ENCODE results near the gene FER.
"Not testable (repeated sequence)": the region's sequence is repeated elsewhere in the genome, so short reads cannot be mapped to it uniquely, and the experiment has no call there.

The FER gene

GRCh38 chr5:109049565-109049964 is 301.9 kb downstream of the FER start:
- DNase-seq, result no peak

DNA sequence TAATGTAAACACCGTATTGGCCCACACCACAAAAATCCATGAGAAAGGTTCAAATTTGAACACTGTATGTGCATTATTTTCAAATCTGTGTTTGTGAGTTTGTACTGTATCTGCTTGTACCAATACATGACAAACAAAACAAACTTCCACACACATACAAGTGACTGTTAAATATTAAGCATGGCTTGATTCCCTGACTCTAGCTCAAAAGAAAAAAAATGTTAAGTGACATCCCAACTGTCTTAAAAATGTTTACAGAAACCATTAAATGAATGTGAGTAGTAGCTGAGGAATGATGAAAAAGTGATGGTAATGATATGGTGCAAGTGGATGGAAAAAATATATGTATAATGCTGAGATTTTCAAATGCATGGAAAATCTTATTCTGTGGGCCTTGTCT is 302.6 kb downstream of the FER start:
- not testable (repeated sequence) for DNase-seq

DNA sequence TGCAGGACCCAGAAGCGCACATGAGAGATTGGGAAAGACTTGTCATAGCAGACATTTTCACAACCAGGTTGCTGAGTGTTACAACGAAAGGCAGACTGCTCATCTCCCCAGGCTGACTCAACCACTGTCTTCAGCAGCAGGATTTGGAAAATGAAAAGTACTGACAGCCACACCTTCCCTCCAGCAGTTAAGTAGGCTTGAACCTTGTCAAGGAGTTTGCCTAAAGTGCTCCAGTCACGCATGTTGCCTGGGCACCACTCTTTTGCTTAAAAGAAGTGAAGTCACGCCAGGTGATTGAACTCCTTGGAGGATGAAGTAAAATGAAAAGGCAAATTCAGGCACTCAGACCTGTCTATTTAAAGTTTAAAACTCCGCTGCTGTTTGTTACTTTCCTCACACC is 304.5 kb downstream of the FER start:
- DNase-seq, result not testable (repeated sequence)

- no peak for DNase-seq
Observed at GRCh38 chr5:109053995-109054417, 306.3 kb downstream of the FER start.

GRCh38 chr5:109060378-109061025 is 312.8 kb downstream of the FER start:
- no peak for DNase-seq

- no peak for DNase-seq
Observed at GRCh38 chr5:109062664-109063063, 315.0 kb downstream of the FER start.

DNA sequence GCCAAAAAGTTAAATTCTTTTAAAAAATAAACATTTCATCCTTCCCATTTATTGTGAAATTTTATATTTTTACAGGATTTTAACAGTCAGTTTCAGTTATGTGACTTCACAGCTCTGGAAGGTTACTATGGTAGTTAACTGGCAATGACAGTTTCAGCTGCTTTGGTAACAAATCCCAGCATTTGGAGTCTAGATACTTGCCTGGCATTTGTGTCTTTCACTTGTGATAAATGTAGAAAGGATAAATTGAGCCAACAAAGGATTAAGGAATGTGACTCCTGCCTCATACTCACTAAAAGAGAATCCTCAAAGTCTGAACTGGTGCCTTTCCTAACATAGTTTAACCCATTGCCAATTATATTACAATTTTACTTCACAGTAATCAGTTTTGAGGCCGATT is 315.5 kb downstream of the FER start:
- no peak for DNase-seq

DNA sequence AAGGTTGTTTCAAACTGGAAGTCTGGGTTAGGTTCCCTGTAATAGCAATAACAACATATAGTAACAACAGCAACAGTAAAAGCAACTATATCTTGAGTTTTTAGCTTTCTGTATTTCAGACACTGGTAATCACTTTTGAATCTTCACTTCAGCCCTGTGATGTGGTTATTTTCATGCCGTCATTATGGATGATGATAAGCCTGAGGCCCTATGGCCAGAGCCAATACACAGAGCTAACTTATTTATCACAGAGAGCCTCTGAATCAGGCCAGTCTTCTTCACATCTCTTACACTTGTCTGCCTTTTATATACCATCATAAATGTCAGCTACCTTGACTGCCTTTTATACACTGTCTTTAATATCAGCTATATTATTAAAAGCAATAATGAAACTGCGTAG is 329.0 kb downstream of the FER start:
- no peak for DNase-seq

DNA sequence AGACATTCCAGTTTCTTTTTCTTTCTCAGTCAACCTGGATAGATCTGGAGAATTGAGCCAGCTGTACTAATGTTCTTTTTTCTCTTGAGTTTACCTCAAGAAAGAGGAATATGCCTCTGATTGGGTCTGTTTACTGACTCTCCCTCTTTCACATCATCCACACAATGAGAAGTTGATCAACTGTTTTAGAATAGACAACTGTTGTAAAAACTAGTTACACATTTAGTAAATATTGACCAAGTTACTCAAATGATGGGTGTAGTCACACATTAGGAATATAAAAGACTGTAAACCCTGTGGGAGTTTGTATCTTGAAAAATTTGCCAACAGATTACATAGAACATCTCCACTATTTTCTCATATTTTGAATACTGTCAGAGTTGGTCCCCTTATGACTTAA is 330.8 kb downstream of the FER start:
- DNase-seq, result no peak

- DNase-seq, result no peak
Observed at GRCh38 chr5:109080481-109080880, 332.8 kb downstream of the FER start.

- no peak for DNase-seq
Observed at GRCh38 chr5:109080896-109081295, 333.2 kb downstream of the FER start.

GRCh38 chr5:109083937-109084336 is 336.2 kb downstream of the FER start:
- DNase-seq, result no peak

DNA sequence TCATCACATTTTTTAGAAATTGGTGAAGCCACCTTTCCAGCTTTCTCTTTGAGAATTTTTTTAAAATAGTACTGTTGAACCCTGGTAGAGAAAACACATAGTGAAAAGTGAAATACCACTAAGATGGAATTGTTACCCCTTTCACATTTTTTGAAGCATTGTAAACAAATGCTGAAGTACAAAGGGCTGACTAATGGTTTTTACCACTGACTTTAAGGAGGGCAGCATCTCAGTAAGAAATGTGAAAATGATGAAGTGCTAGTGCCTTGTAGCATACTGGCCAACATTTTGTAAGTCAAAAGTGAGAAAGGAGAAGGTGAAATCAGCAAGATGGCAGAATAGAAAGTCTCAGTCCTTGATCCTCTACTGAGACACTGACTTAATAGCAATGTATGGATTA is 341.5 kb downstream of the FER start:
- no peak for DNase-seq

- DNase-seq, result no peak
Observed at GRCh38 chr5:109099081-109099480, 351.4 kb downstream of the FER start.

GRCh38 chr5:109100971-109101370 is 353.3 kb downstream of the FER start:
- DNase-seq, result no peak

GRCh38 chr5:109102096-109102690 is 354.5 kb downstream of the FER start:
- no peak for DNase-seq

DNA sequence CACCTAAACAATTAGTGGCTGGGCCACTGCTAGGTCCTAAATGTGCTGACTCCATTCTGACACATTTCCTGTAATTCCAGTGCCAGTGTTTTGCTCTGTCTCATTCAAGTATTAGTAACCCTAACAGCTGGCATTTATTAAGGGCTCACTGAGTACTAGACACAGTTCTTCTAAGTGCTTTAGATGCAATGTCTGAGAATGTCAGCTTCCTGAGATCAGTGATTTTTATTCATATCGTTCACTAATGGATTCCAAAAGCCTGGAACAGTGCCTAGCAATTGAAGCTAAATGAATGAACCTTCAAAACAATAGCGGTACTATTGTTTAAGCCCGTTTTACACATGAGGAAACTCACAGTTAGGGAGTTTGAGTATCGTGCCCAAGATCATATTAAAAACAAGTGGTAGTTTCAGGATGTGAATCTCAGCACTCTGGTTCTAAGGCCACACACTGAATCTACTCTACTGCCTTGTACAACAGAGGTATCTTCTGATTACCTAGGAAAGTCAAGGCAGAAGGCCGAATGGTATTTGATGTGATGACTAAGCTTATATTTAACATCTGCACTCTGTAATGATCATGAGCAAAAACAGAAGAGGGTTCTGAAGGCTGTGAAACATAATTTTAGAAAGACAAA is 358.1 kb downstream of the FER start:
- DNase-seq, result no peak

GRCh38 chr5:109111680-109112079 is 364.0 kb downstream of the FER start:
- DNase-seq, result no peak

DNA sequence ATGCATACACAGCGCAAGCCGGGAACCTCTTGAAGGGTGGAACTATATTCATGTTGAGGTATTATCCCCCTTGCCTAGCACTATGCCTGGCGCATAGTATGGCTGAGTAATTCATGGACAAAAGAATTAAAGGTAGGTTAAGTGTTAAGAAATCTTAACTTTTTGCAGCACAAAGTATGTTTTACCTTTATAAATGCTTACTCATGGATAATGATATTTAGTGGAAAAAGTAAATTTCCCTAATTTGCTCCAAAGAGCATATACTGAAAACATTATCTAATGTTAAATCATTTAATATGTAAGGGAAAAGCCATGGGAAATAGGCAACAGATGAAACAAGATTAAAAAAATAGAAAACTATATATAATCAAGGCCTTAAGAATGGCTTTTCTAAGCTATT is 365.9 kb downstream of the FER start:
- DNase-seq, result no peak

DNA sequence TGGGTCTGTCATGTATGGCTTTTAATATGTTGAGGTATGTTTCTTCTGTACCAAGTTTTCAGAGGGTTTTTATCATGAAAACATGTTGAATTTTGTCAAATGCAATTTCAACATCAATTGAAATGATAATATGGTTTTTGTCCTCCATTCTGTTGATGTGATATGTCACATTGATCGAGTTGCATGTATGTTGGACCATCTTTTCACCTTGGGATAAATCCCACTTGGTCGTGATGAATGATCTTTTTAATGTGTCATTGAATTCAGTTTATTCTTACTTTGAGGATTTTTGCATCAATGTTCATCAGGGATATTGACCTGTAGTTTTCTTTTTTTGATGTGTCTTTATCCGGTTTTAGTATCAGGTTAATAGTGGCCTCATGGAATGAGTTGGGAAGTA is 373.5 kb downstream of the FER start:
- no peak for DNase-seq

- no peak for DNase-seq
Observed at GRCh38 chr5:109125755-109126429, 378.2 kb downstream of the FER start.

- no peak for DNase-seq
Observed at GRCh38 chr5:109126481-109126880, 378.8 kb downstream of the FER start.

DNA sequence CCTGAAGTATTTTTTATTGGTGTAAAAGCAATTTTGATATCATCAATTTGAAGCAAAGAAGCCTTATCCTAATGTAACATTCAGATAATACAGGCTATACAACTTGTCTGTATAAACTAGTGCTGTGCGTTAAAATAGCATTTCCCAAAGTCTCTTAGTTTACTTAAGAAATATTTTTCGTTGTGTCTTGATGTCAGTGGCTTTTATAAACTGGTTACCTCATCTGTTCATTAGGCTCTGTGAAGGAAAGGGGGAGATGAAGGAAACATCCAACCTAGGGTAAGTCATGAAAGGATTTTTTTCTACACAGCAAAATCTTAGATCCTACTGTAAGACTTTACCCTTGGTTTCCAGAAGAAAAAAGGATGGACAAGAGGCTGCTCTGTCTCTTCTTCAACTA is 389.2 kb downstream of the FER start:
- no peak for DNase-seq
